AG04450 (cell line): ENCODE results near the gene OBSCN. TPM values are rescaled to one million over a fixed set of nuclear protein-coding genes. Genes with fewer than 3 reads are reported as not detected.

Experiments used
- CTCF ChIA-PET: fragments of 300-600, 350-600 bp; formaldehyde crosslinking; extraction: SDS; loops from one replicate; lab custom pipeline; 2022; ENCODE audit warnings: antibody characterized with exemption, inconsistent platforms; lab: Charles Lee
- POLR2A ChIA-PET: fragments of 350-600 bp; formaldehyde crosslinking; extraction: SDS; loops from one replicate; lab custom pipeline; 2021; ENCODE audit warnings: antibody characterized with exemption, inconsistent platforms; lab: Yijun Ruan, JAX
- DNase-seq: peaks from one replicate; pipeline ENCODE4 v3.0.0-alpha.2; 2011; ENCODE audit warnings: low read depth, low spot score
- H3K27ac ChIP-seq: one replicate; pipeline ENCODE4 v1.5.1; 2012; ENCODE audit warnings: low read depth, low read length, control low read depth
- H3K27me3 ChIP-seq: one replicate; pipeline ENCODE4 v1.6.0; 2012; ENCODE audit warnings: low read length; ENCODE audit not compliant: control insufficient read depth, insufficient read depth
- H3K4me3 ChIP-seq: 2 replicates; pipeline ENCODE4 v1.5.1; 2011; ENCODE audit warnings: mild to moderate bottlenecking, low read depth, low read length, control low read depth
- H3K9me3 ChIP-seq: 2 replicates; pipeline ENCODE4 v1.5.1; 2012; ENCODE audit warnings: low read length; ENCODE audit not compliant: control insufficient read depth, insufficient read depth
- CTCF ChIP-seq: IDR thresholded peaks from 2 replicates; pipeline ENCODE4 v1.5.1; 2011; ENCODE audit warnings: low read depth, low read length, control low read depth, inconsistent platforms
- polyA plus RNA-seq: library from polyadenylated mRNA; depleted of rRNA; stranded (reverse); fragments of >200 nt; gene quantifications from 2 replicates; pipeline ENCODE4 v1.2.3, GENCODE V29; 2011

OBSCN gene
- polyA plus RNA-seq, 1 experiment = 3.9 TPM

DNA sequence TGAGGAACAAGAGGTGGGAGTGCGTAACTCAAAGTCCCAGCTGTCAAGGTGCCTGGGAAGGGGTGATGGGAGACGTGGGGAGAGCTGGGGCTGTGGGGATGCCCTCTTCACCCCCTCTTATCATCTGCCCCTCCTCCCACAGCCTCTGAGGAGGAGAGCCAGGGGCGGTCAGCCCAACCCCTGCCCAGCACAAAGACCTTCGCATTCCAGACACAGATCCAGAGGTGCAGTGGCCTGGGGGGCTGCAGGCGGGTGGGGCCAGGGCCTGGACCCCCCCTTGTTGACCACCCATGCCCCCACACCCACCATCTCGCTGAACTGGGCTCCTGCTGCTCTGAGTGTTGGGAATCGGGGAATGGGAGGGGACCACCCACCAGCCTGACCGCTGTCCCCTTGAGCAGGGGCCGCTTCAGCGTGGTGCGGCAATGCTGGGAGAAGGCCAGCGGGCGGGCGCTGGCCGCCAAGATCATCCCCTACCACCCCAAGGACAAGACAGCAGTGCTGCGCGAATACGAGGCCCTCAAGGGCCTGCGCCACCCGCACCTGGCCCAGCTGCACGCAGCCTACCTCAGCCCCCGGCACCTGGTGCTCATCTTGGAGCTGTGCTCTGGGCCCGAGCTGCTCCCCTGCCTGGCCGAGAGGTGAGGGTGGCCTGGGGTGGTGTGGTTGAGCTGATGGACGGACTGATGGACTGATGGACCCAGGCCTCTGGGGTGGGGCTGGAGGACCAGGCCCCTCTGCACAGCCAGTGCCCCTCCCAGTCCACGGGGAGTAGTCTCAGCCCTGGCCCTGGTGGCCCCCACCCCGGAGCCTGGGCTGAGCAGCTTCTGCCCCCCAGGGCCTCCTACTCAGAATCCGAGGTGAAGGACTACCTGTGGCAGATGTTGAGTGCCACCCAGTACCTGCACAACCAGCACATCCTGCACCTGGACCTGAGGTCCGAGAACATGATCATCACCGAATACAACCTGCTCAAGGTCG, 169.1 kb downstream of the OBSCN start:
- Histone ChIP-seq H3K27ac (no peak overlapping the region), H3K9me3 (peaks cover 24% of the 10 kb centered on the region), H3K4me3 (no peak overlapping the region), H3K27me3 (no peaks in the 10 kb centered on the region)
- no peak for TF ChIP-seq CTCF
- POLR2A ChIA-PET = interaction anchor here (0.6 kb wide), 1 partner anchor 101 kb away, joined by 3 read pairs; no protein-coding TSS in a partner anchor
- CTCF ChIA-PET = no interaction called here
- DNase-seq = no peak

GRCh38 chr1:228377664-228378089, 169.8 kb downstream of the OBSCN start:
- no peak for TF ChIP-seq CTCF
- POLR2A ChIA-PET = no interaction called here
- CTCF ChIA-PET = no interaction called here

DNA sequence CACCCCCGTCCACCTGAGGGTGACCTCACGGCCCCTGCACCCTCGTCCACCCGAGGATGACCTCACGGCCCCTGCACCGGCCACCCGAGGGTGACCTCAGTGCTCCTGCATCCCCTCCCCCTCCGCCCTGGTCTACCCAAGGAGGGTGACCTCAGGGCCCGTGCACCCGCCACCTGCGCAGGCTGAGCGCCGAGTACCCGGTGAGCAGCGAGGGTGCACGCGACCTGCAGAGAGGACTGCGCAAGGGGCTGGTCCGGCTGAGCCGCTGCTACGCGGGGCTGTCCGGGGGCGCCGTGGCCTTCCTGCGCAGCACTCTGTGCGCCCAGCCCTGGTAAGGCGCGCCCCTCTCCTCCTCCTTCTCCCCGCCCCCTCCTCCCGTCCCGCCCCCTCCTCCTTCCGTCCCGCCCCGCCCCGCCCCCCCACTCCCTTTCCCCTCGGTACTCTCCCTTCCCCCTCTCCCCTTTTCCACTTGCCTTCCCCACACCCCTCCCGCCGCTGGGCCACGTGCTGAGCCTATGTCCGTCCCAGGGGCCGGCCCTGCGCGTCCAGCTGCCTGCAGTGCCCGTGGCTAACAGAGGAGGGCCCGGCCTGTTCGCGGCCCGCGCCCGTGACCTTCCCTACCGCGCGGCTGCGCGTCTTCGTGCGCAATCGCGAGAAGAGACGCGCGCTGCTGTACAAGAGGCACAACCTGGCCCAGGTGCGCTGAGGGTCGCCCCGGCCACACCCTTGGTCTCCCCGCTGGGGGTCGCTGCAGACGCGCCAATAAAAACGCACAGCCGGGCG, 170.4 kb downstream of the OBSCN start:
- Histone ChIP-seq H3K27ac (no peak overlapping the region), H3K4me3 (peak overlapping the region; percentile 66), H3K9me3 (peaks cover 24% of the 10 kb centered on the region), H3K27me3 (no peaks in the 10 kb centered on the region)
- CTCF ChIA-PET = no interaction called here
- TF ChIP-seq CTCF = peak; percentile 59
- POLR2A ChIA-PET = interaction anchor here (1.0 to 1.5 kb wide), 3 partner anchors 15 to 79 kb away, joined by 3 to 9 read pairs (median 6); partner anchors contain the start of gene TRIM11
- DNase-seq = peak; percentile 57

More at GRCh38 chr1:228377664-228378089, 169.8 kb downstream of the OBSCN start:
- no peaks in the 10 kb centered on the region for H3K27me3 ChIP-seq
- no peak for DNase-seq
- H3K27ac ChIP-seq = no peak overlapping the region
- peaks cover 24% of the 10 kb centered on the region for H3K9me3 ChIP-seq
- H3K4me3 ChIP-seq = 0 out of 2 replicates have a peak overlapping the region, but pooled peaks have one; percentile 32

DNA sequence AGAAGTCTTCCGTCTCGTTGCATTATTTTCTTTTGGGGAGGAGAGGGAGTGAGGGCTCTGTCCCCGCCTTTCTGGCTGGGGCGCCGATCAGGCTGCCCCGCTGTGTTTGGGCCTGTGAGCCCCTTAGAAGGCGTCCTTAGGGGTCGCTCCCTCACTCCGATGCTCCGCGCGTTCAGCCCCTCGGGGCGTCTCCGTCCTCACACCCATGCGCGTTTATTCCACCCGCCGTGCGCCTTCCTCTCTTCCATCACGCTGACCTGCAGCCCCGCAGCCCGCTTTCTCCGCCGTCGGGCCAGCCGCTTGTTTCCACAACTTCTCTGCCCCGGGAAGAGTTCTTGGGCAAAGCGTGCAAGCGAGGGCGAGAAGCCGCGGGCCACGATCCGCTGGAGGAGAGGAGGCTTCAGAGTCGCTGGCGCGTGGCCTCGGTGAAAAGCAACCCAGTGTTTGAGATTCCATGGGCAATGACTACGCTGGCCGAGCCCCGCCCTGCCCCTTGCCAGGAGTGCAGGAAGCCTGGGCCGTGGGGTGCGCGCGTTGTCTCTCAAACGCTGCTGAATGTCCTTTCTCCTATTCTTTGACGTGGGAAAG, 171.1 kb downstream of the OBSCN start:
- no peak overlapping the region for H3K27ac ChIP-seq
- CTCF ChIA-PET = interaction anchor here (0.8 to 3.5 kb wide), 2 partner anchors 14 to 80 kb away, joined by 8 to 27 read pairs; no protein-coding TSS in a partner anchor
- DNase-seq = no peak

More for the DNA sequence above, 171.1 kb downstream of the OBSCN start:
- Histone ChIP-seq H3K27me3 (no peaks in the 10 kb centered on the region), H3K9me3 (peaks cover 24% of the 10 kb centered on the region), H3K4me3 (peak overlapping the region; percentile 66)
- POLR2A ChIA-PET = interaction anchor here (1.0 to 1.5 kb wide), 3 partner anchors 14 to 79 kb away, joined by 3 to 9 read pairs (median 6); partner anchors contain the start of gene TRIM11
- TF ChIP-seq CTCF = no peak
